ENCODE measurements around the gene NCEH1.

The NCEH1 gene

DNA sequence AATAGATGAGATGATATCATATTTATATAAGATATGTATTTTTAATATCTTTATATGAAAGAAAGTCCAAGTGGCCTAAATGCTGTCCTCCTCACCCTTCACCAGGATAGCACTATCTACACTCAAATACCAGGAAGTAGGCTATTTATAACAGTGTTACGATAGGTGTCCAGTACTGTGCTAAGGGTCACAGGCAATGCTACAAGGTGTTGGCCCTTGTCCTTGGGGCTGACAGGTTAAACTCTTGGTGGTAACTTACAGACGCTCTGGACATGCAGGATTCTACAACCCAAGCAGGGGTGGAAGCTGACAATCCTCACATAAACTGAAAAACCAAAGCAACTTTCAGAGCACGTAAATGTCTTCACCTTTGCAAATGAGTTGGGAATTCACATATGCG is 22.3 kb downstream of the NCEH1 start:
- Histone ChIP-seq H3K9ac (ENCODE audit: low read length) (no peak overlapping the region), H3K9me3 (ENCODE audit: control insufficient read depth, low read length) (no peaks in the 10 kb centered on the region), H3K4me1 (ENCODE audit: control insufficient read depth, insufficient read depth, low read length) (peaks cover 32% of the 10 kb centered on the region), H3K4me3 (ENCODE audit: low read length) (no peak overlapping the region), H3K27me3 (ENCODE audit: control insufficient read depth, insufficient read depth, low read length) (no peaks in the 10 kb centered on the region), H3K36me3 (ENCODE audit: control insufficient read depth, insufficient read depth, low read length) (no peaks in the 10 kb centered on the region)

DNA sequence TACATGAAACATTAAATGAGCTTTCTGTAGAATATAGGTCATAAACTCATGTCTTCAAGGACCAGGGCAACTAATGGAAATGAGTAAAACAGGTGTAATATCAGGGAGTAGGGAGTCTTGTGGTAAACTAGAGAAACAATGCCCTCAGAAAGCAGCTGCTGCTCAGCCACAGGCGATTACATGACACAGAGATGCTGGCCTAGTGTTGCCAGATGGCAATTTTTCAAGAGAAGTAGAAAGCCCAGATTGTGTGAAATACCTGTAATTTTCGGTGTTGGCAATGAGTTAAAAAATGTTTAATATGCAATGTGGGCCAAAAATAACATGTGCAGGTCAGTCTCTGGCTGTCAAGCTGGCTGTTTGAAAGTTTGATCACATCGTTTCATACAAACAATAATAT is 23.4 kb downstream of the NCEH1 start:
- Histone ChIP-seq H3K9me3 (ENCODE audit: control insufficient read depth, low read length) (no peaks in the 10 kb centered on the region), H3K4me3 (ENCODE audit: low read length) (no peak overlapping the region), H3K9ac (ENCODE audit: low read length) (no peak overlapping the region), H3K4me1 (ENCODE audit: control insufficient read depth, insufficient read depth, low read length) (peaks cover 26% of the 10 kb centered on the region), H3K36me3 (ENCODE audit: control insufficient read depth, insufficient read depth, low read length) (no peaks in the 10 kb centered on the region), H3K27me3 (ENCODE audit: control insufficient read depth, insufficient read depth, low read length) (no peaks in the 10 kb centered on the region)

DNA sequence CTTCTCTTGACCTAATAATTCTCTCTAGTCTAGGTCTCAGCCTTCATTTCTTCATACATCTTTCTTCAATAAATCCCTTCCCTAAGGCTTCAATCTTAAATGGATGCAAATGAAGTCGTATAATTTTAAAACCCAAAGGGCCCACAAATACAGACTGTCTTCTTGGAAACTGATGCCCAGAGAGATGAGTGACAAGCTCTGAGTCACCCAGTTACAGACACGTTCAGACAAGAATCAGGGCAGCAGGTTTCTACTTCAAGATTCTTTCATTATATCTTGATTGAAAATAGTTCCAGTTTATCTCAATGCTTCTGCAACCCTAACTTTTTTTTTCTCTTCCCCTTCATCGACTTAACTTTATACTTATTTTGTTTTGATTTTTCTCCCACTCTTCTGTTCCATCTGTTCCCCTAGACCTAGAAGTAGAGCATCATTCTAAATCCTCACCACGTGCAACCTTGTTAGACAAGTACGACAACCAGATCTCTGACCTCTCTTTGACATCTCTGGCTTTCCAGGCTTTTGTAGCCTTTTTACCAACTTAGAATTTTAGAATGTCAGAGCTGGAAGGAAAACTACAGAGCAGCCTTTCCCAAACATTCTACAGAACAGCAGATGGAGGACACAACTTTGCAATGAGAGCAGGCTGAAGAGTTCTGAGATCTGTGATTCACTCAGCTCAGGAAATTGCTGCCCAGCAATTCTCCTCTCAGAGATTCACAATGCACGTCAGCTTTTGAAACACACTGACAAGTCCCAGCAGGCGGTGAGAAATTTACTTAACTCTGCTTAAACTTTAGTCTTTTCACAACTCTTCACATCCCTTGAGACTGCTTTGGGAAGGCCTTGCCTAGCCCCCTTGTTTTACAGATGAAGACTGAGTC is 25.3 kb downstream of the NCEH1 start:
- H3K9me3 ChIP-seq (ENCODE audit: control insufficient read depth, low read length): no peaks in the 10 kb centered on the region
- H3K9ac ChIP-seq (ENCODE audit: low read length): no peak overlapping the region
- H3K36me3 ChIP-seq (ENCODE audit: control insufficient read depth, insufficient read depth, low read length): no peaks in the 10 kb centered on the region
- no peaks in the 10 kb centered on the region for H3K27me3 ChIP-seq (ENCODE audit: control insufficient read depth, insufficient read depth, low read length)
- peaks cover 13% of the 10 kb centered on the region for H3K4me1 ChIP-seq (ENCODE audit: control insufficient read depth, insufficient read depth, low read length)
- H3K4me3 ChIP-seq (ENCODE audit: low read length): no peak overlapping the region

DNA sequence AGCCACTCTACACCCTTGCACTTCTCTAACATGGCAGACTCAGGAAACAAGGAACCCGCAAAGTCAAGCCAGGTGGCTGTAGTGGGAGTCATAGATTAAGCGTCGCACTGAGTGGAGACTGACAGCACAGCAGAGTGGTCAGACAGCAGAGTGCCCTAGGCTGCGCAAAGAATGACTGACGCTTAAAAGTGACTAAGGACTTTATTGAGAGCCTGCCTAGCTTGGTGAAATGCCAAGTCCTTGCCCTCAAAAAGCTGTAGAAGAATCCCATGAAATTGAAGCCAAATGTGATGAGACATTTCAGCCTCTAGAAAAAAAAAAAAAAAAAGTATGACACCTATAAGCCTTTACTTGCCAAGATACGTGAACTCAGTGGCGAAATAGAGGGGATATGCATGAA is 30.2 kb downstream of the NCEH1 start:
- Histone ChIP-seq H3K27me3 (ENCODE audit: control insufficient read depth, insufficient read depth, low read length) (no peaks in the 10 kb centered on the region), H3K9me3 (ENCODE audit: control insufficient read depth, low read length) (no peaks in the 10 kb centered on the region), H3K36me3 (ENCODE audit: control insufficient read depth, insufficient read depth, low read length) (no peaks in the 10 kb centered on the region), H3K4me1 (ENCODE audit: control insufficient read depth, insufficient read depth, low read length) (no peaks in the 10 kb centered on the region), H3K9ac (ENCODE audit: low read length) (no peak overlapping the region), H3K4me3 (ENCODE audit: low read length) (no peak overlapping the region)

DNA sequence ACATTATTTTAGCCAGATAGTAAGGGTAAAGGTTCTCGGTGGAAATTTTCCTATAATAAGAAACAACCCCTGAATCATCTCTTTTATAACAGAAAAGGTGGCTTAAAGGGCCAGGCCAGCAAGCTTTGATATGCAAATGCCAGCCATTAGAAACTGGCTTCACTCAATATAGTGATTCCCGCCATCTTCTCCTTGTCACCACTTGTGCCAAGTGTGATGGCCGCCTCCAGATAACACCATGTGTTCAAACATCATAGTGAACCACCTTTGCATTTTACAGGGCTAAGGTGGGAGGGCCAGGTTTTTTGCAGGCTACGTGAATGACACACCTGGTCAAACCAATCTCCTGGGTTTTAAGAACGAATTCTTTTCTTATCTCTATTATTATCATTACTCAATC is 31.3 kb downstream of the NCEH1 start:
- no peaks in the 10 kb centered on the region for H3K4me1 ChIP-seq (ENCODE audit: control insufficient read depth, insufficient read depth, low read length)
- H3K9me3 ChIP-seq (ENCODE audit: control insufficient read depth, low read length): no peaks in the 10 kb centered on the region
- no peaks in the 10 kb centered on the region for H3K27me3 ChIP-seq (ENCODE audit: control insufficient read depth, insufficient read depth, low read length)
- H3K4me3 ChIP-seq (ENCODE audit: low read length): no peak overlapping the region
- H3K36me3 ChIP-seq (ENCODE audit: control insufficient read depth, insufficient read depth, low read length): no peaks in the 10 kb centered on the region
- H3K9ac ChIP-seq (ENCODE audit: low read length): no peak overlapping the region

DNA sequence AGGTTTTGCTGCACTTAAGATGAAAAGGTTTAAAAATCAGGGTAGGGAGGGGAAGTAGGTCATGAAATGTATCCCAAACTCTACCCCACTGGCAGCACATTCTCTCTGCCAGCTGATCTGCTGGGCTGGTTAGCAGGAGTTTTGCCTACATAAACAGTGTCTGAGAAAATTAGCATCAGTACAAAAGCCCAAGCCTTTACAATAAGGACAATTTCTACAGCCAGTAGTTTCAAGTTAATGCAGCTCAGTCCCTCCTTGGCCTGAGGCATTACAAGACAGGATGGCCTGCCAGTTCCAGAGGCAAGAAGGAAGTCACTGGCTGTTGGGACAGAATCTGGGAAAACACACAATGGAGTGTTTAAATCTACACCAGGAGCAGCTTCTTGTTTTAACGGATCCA is 32.8 kb downstream of the NCEH1 start:
- Histone ChIP-seq H3K27me3 (ENCODE audit: control insufficient read depth, insufficient read depth, low read length) (no peaks in the 10 kb centered on the region), H3K9ac (ENCODE audit: low read length) (no peak overlapping the region), H3K4me3 (ENCODE audit: low read length) (no peak overlapping the region), H3K4me1 (ENCODE audit: control insufficient read depth, insufficient read depth, low read length) (peaks cover 4% of the 10 kb centered on the region), H3K36me3 (ENCODE audit: control insufficient read depth, insufficient read depth, low read length) (no peaks in the 10 kb centered on the region), H3K9me3 (ENCODE audit: control insufficient read depth, low read length) (no peaks in the 10 kb centered on the region)

DNA sequence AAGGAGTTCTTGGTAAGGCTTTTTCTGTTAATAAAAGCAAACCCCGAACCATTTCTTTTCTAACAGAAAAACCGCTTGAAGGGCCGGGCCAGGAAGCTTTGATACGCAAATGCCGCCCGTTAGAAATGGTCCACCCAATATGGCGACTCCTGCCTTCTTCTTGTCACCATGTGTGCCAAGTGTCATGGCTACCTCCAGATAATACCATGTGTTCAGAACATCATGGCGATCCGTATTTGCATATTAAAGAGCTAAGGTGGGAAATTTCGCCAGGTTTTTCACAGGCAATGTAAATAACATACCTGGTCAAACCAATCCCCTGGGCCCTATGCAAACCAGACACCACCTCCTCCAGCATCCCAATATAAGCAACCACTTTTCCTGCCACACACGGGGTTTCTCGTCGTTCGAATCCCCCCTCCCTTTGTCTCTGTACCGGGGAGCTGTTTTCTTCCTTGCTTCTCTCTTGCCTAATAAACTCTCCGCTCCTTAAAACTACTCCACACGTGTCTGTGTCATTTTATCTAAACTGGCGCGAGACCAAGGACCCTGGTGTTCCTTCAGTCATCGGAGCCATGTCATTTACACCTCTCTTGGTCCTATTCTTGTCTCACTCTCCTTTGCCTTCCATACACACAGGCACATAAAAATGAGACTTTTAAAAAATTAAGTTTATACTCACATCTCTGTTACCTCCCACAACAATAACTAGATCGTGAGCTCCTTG is 34.5 kb downstream of the NCEH1 start:
- Histone ChIP-seq H3K27me3 (ENCODE audit: control insufficient read depth, insufficient read depth, low read length) (no peaks in the 10 kb centered on the region), H3K36me3 (ENCODE audit: control insufficient read depth, insufficient read depth, low read length) (no peaks in the 10 kb centered on the region), H3K4me1 (ENCODE audit: control insufficient read depth, insufficient read depth, low read length) (peaks cover 6% of the 10 kb centered on the region), H3K4me3 (ENCODE audit: low read length) (no peak overlapping the region), H3K9ac (ENCODE audit: low read length) (no peak overlapping the region), H3K9me3 (ENCODE audit: control insufficient read depth, low read length) (no peaks in the 10 kb centered on the region)

DNA sequence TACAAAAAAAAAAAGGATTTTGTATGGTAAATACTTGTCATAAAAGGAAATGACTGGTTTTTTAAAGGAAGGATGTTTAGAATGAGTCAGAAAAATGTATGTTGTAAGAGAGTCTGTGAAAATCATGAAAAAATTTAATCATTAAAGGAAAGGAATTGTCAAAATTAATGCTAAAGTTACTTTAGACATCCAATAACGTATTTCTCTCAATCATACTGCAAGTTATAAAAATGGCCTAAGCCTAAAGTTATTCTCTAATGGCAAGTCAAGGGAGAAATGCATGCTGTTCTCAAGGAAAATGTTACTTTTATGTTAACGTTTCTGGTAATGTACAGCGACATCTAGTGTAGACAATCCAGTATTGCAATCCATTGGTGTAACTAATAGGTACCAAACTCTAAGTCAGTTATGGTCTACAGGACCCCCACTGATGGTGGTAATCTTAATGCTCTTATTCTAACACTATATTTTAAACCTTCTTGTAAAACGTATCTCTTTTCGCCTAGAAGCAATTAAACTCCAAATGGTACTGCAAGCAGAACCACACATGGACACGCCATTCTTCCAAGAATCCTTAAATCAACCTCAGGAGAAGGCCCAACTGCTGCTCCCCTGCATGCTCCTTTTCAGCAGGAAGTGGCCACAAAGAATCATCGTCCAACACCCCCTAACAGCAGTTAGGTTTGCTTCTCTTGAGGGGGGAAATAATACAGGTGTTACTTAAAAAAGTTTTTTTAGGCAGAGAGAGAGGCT is 35.2 kb downstream of the NCEH1 start:
- Histone ChIP-seq H3K27me3 (ENCODE audit: control insufficient read depth, insufficient read depth, low read length) (no peaks in the 10 kb centered on the region), H3K4me1 (ENCODE audit: control insufficient read depth, insufficient read depth, low read length) (peaks cover 6% of the 10 kb centered on the region), H3K36me3 (ENCODE audit: control insufficient read depth, insufficient read depth, low read length) (no peaks in the 10 kb centered on the region), H3K9me3 (ENCODE audit: control insufficient read depth, low read length) (no peaks in the 10 kb centered on the region), H3K9ac (ENCODE audit: low read length) (no peak overlapping the region), H3K4me3 (ENCODE audit: low read length) (no peak overlapping the region)

DNA sequence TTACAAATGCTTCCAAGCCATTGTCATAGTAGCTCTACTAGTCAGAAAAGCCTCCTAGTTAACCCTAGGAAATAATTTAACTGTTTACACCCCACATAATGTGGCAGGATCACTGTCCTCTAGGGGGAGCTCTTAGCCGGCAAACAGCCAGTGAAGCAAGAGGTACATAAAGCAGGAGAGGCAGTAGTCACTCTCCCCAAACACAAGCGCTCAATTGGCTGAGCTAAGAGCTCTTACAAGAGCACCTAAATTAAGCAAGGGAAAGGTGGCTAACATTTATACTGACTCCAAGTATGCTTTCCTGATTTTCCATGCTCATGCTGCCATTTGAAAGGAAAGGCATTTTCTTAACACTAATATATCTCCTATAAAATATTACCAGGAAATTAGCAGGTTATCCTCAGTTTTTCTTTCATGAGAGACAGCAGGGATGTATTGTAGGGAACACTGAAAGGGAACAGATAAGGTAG is 37.6 kb downstream of the NCEH1 start:
- Histone ChIP-seq H3K27me3 (ENCODE audit: control insufficient read depth, insufficient read depth, low read length) (no peaks in the 10 kb centered on the region), H3K4me3 (ENCODE audit: low read length) (no peak overlapping the region), H3K36me3 (ENCODE audit: control insufficient read depth, insufficient read depth, low read length) (no peaks in the 10 kb centered on the region), H3K4me1 (ENCODE audit: control insufficient read depth, insufficient read depth, low read length) (peaks cover 6% of the 10 kb centered on the region), H3K9ac (ENCODE audit: low read length) (no peak overlapping the region), H3K9me3 (ENCODE audit: control insufficient read depth, low read length) (no peaks in the 10 kb centered on the region)

DNA sequence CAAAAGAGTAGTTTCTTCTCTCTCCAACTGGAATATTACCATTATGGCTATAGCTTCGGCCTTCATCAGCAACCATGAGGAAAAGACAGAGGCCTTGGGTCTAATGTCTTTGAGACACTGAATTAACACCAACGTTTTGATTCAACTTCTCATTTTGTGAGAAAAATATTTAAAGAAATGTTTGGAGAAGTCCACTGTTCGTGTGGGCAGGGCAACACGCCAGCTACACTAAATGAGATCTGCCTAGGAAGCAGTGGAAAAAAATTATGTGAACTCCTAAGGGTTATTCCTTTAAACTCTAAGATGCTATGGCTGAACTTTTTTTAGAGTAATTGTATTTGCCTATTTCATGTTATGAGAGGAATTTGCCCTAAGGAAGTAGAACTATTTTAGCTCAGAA is 41.8 kb downstream of the NCEH1 start:
- H3K4me3 ChIP-seq (ENCODE audit: low read length): no peak overlapping the region
- H3K4me1 ChIP-seq (ENCODE audit: control insufficient read depth, insufficient read depth, low read length): peaks cover 20% of the 10 kb centered on the region
- no peaks in the 10 kb centered on the region for H3K9me3 ChIP-seq (ENCODE audit: control insufficient read depth, low read length)
- H3K27me3 ChIP-seq (ENCODE audit: control insufficient read depth, insufficient read depth, low read length): no peaks in the 10 kb centered on the region
- H3K9ac ChIP-seq (ENCODE audit: low read length): no peak overlapping the region
- H3K36me3 ChIP-seq (ENCODE audit: control insufficient read depth, insufficient read depth, low read length): no peaks in the 10 kb centered on the region

DNA sequence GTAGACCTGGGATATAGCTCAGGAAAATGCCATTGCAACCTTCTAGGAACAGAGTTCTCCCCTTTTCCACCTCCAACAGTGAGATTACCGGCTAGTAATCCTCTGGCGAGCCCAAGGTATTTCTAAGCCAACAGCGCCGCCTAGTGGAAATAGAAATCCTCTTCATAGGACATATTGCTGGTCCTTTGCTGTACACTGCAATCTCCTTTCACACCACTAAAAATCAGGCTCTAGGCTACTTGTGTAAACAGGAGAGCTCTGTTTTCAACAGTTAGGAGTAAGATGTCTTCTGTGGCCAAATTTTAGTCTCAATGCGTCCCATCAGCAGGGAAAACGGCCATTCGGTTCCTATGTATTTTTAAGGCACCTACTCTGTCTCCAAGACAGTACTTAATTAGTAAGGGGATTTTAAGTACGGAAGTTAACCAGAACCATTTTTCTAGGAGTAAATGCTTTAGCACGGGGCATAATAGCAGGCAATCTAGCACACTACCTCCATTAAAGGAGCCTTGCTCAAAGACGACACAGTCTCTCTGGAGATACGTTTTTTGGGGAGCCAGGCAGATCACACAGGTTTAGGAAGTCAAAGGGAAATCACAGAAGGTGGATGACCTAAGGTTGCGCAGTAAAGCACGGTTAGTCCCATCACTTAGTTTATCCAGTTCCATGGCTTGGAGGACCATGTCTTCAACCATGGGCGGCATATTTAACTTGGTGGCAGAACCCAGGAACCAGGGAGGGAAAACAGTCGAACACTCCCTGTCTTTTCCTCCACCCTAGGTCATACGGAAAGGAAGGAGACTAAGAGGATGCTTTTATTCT is 43.8 kb downstream of the NCEH1 start:
- H3K4me3 ChIP-seq (ENCODE audit: low read length): no peak overlapping the region
- H3K9ac ChIP-seq (ENCODE audit: low read length): no peak overlapping the region
- no peaks in the 10 kb centered on the region for H3K36me3 ChIP-seq (ENCODE audit: control insufficient read depth, insufficient read depth, low read length)
- peaks cover 14% of the 10 kb centered on the region for H3K4me1 ChIP-seq (ENCODE audit: control insufficient read depth, insufficient read depth, low read length)
- no peaks in the 10 kb centered on the region for H3K9me3 ChIP-seq (ENCODE audit: control insufficient read depth, low read length)
- no peaks in the 10 kb centered on the region for H3K27me3 ChIP-seq (ENCODE audit: control insufficient read depth, insufficient read depth, low read length)
